ENCODE results near the gene SYNPO.

DNA sequence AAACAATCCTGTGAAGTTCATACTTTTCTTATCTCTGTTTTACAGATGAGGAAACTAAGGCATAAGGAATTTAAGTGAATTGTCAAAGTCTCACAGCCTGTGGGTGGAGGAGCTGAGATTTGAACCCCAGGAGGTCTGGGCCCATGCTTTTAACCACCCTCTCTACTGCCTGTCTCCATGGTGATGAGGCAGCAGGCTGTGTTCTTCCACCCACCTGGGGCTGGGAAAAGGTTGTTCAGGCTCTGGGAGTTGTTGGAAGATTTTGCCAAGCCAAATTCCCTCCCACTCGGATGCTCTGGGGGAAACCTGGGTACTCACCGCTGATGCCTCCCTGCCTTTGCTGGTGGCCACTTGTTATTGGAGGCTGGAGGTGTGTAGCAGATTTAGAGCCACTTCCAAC lies 18.3 kb upstream of the SYNPO start:
- no peak for TF ChIP-seq GABPA (IDR thresholded peaks at IDR 0.05; ENCODE audit: low read depth)
- TF ChIP-seq, protein P1, sequence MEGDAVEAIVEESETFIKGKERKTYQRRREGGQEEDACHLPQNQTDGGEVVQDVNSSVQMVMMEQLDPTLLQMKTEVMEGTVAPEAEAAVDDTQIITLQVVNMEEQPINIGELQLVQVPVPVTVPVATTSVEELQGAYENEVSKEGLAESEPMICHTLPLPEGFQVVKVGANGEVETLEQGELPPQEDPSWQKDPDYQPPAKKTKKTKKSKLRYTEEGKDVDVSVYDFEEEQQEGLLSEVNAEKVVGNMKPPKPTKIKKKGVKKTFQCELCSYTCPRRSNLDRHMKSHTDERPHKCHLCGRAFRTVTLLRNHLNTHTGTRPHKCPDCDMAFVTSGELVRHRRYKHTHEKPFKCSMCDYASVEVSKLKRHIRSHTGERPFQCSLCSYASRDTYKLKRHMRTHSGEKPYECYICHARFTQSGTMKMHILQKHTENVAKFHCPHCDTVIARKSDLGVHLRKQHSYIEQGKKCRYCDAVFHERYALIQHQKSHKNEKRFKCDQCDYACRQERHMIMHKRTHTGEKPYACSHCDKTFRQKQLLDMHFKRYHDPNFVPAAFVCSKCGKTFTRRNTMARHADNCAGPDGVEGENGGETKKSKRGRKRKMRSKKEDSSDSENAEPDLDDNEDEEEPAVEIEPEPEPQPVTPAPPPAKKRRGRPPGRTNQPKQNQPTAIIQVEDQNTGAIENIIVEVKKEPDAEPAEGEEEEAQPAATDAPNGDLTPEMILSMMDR (IDR thresholded peaks at IDR 0.05), result no peak
- no peak for TF ChIP-seq RAD21 (IDR thresholded peaks at IDR 0.05; ENCODE audit: low read length)
- TF ChIP-seq POLR2AphosphoS5 (IDR thresholded peaks at IDR 0.05; ENCODE audit: low read depth, low read length), result no peak
- TF ChIP-seq NRF1 (IDR thresholded peaks at IDR 0.05; ENCODE audit: low read depth, low read length), result no peak
- TF ChIP-seq TAF1 (IDR thresholded peaks at IDR 0.05; ENCODE audit: borderline replicate concordance, low read depth, low read length), result no peak

All from SK-N-SH (cell line).